ENCODE results near the gene CRABP2. TPM values are rescaled to one million over a fixed set of nuclear protein-coding genes. Genes with fewer than 3 reads are reported as not detected.

CRABP2 gene
- total and polyA plus RNA-seq, 2 donors (not counting 3 experiments of a cell fraction or from before 2014, with no cell fraction given), result 0.32 to 1.0 TPM

DNA sequence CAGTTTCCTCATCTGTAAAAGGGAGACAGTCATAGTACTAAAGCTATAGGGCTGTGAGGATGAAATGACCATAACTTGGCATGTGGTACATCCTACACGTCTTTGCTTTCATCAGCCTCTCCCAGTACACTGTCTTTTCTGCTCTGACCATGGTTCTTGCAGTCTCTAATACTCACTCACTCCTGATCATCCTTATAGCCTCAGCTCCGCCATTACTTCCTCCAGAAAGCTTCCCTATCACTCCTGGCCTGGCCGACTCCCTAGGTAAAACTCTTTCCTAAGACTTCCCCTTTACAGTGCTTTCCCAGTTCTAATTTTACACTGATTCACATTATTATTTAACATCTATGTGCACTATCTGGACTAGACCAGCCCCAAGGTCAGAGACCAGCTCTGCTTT lies 40.5 kb upstream of the CRABP2 start:
- H3K4me3 ChIP-seq (replicated peaks in 1 of 3; ENCODE audit: insufficient read depth in 1 of 3, low read depth in 1 of 3, low read length in 3 of 3), result no peak overlapping the region
- H3K9me1 ChIP-seq (replicated peaks; ENCODE audit: control insufficient read depth, extremely low read depth, insufficient read depth, low read length), result no peaks in the 10 kb centered on the region
- FAIRE-seq (no peak), DNase-seq (ENCODE audit: low read depth, low spot score) (no peak)
- H3K79me2 ChIP-seq (ENCODE audit: control insufficient read depth, insufficient read depth, low read length), result peaks cover 65% of the 10 kb centered on the region
- dilution Hi-C loops (cut with MboI; ENCODE audit: extremely low pct_ligation_motif_present, low sequenced_read_pairs) (no loop called here), intact Hi-C loops (cut with micrococcal nuclease) (loop anchor here (1.0 to 5.0 kb wide), 2 partner anchors 18 to 244 kb away; partner anchors contain the start of genes ISG20L2, MEF2D and METTL25B)
- BruUV-seq (replicated peaks), result no TSS peak
- POLR2A ChIA-PET, result no interaction called here
- no peak overlapping the region for H2AFZ ChIP-seq (ENCODE audit: low read depth, low read length)
- no peaks in the 10 kb centered on the region for H3K9me3 ChIP-seq (replicated peaks; ENCODE audit: control insufficient read depth, insufficient read depth, low read length)
- peak overlapping the region; percentile 99 for H3K27ac ChIP-seq (ENCODE audit: insufficient read depth, low read depth, low read length)
- H3K4me2 ChIP-seq (ENCODE audit: insufficient read depth, low read length), result peak overlapping the region; percentile 49
- no peak overlapping the region for H3K9ac ChIP-seq (replicated peaks; ENCODE audit: extremely low read depth, insufficient read depth, low read length)
- no peaks in the 10 kb centered on the region for H3K27me3 ChIP-seq (ENCODE audit: control insufficient read depth in 2 of 2, insufficient read depth in 2 of 2, low read length in 2 of 2)
- no peaks in the 10 kb centered on the region for H4K20me1 ChIP-seq (replicated peaks; ENCODE audit: control insufficient read depth, extremely low read depth, insufficient read depth, low read length)
- CTCF ChIA-PET, result interaction anchor here (0.7 to 1.0 kb wide), 2 partner anchors 12 to 19 kb away, joined by 3 read pairs; no protein-coding TSS in a partner anchor
- peaks cover 46% of the 10 kb centered on the region for H3K4me1 ChIP-seq (ENCODE audit: control insufficient read depth, extremely low read depth, insufficient read depth, low read length)
- TF ChIP-seq POLR2AphosphoS5 (IDR thresholded peaks at IDR 0.05; ENCODE audit: insufficient read depth, low read depth, low read length) (no peak), GATA2 (IDR thresholded peaks at IDR 0.05; ENCODE audit: insufficient read depth, insufficient read length, low read depth, low read length) (no peak), FOS (IDR thresholded peaks at IDR 0.05; ENCODE audit: borderline replicate concordance, insufficient read depth, low read length) (no peak), JUN (IDR thresholded peaks at IDR 0.05; ENCODE audit: borderline replicate concordance, insufficient read depth, insufficient read length, low read depth) (no peak), POLR2A (IDR thresholded peaks at IDR 0.05; ENCODE audit: low read depth, low read length) (no peak), EZH2 (IDR thresholded peaks at IDR 0.05; ENCODE audit: borderline replicate concordance, low read depth, low read length, severe bottlenecking) (no peak), MYC (IDR thresholded peaks at IDR 0.05; ENCODE audit: low read depth, low read length) (no peak)
- TF ChIP-seq, protein P1, sequence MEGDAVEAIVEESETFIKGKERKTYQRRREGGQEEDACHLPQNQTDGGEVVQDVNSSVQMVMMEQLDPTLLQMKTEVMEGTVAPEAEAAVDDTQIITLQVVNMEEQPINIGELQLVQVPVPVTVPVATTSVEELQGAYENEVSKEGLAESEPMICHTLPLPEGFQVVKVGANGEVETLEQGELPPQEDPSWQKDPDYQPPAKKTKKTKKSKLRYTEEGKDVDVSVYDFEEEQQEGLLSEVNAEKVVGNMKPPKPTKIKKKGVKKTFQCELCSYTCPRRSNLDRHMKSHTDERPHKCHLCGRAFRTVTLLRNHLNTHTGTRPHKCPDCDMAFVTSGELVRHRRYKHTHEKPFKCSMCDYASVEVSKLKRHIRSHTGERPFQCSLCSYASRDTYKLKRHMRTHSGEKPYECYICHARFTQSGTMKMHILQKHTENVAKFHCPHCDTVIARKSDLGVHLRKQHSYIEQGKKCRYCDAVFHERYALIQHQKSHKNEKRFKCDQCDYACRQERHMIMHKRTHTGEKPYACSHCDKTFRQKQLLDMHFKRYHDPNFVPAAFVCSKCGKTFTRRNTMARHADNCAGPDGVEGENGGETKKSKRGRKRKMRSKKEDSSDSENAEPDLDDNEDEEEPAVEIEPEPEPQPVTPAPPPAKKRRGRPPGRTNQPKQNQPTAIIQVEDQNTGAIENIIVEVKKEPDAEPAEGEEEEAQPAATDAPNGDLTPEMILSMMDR (IDR thresholded peaks at IDR 0.05; ENCODE audit: extremely low read depth in 1 of 2, insufficient read depth in 1 of 2, low read depth in 1 of 2, low read length in 2 of 2), result no peak
- TF ChIP-seq, protein P2, sequence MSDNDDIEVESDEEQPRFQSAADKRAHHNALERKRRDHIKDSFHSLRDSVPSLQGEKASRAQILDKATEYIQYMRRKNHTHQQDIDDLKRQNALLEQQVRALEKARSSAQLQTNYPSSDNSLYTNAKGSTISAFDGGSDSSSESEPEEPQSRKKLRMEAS (IDR thresholded peaks at IDR 0.05; ENCODE audit: insufficient read depth, insufficient read length), result no peak
- peaks cover 11 to 14% of the 10 kb centered on the region in 2 experiments for H3K36me3 ChIP-seq (ENCODE audit: control insufficient read depth in 2 of 2, extremely low read depth in 1 of 2, insufficient read depth in 2 of 2, low read length in 2 of 2)

Data from endothelial cell of umbilical vein (primary cell).